Activated T-cell treated with anti-CD3 and anti-CD28 coated beads, Interleukin-2, amount 50 U/mL, for 48 hours (primary cell): ENCODE measurements around the gene ZBP1.

Source experiments
- DNase-seq, 2 experiments: peaks; one replicate each; pipeline ENCODE4 v3.0.0-alpha.2; 2020

ZBP1 gene

GRCh38 chr20:57583289-57584257, 36.7 kb downstream of the ZBP1 start:
- DNase-seq = no peak

- DNase-seq = no peak
These were observed 37.6 kb downstream of the ZBP1 start for GRCh38 chr20:57582432-57583288.

GRCh38 chr20:57582029-57582378, 38.2 kb downstream of the ZBP1 start:
- DNase-seq = no peak

GRCh38 chr20:57581202-57582028, 38.8 kb downstream of the ZBP1 start:
- no peak for DNase-seq

- DNase-seq = no peak
These were observed 39.6 kb downstream of the ZBP1 start for GRCh38 chr20:57580478-57581201.

- no peak for DNase-seq
These were observed 40.3 kb downstream of the ZBP1 start for GRCh38 chr20:57579898-57580447.

- no peak for DNase-seq
These were observed 40.8 kb downstream of the ZBP1 start for GRCh38 chr20:57579331-57579897.

GRCh38 chr20:57578476-57579165, 41.6 kb downstream of the ZBP1 start:
- DNase-seq = no peak

GRCh38 chr20:57577679-57578475, 42.3 kb downstream of the ZBP1 start:
- DNase-seq = no peak

- no peak for DNase-seq
These were observed 43.3 kb downstream of the ZBP1 start for GRCh38 chr20:57576617-57577550.

- DNase-seq = no peak
These were observed 44.2 kb downstream of the ZBP1 start for GRCh38 chr20:57576002-57576401.

- no peak for DNase-seq
These were observed 45.3 kb downstream of the ZBP1 start for GRCh38 chr20:57574954-57575353.

- DNase-seq = no peak
These were observed 46.3 kb downstream of the ZBP1 start for GRCh38 chr20:57573894-57574293.

GRCh38 chr20:57573242-57573641, 47.0 kb downstream of the ZBP1 start:
- no peak for DNase-seq

GRCh38 chr20:57571782-57572416, 48.3 kb downstream of the ZBP1 start:
- DNase-seq = no peak

- no peak for DNase-seq
These were observed 49.3 kb downstream of the ZBP1 start for GRCh38 chr20:57570920-57571319.

- no peak for DNase-seq
These were observed 49.9 kb downstream of the ZBP1 start for GRCh38 chr20:57570145-57570850.

- DNase-seq = no peak
These were observed 51.3 kb downstream of the ZBP1 start for GRCh38 chr20:57568960-57569359.
